K562 (cell line): ENCODE measurements around the gene CENPI. TPM values are rescaled to one million over a fixed set of nuclear protein-coding genes. Genes with fewer than 3 reads are reported as not detected.

ENCODE experiments used
- BRCA1 ChIP-seq, 2 experiments: fragments of 450-650 bp in 1 of 2; sonication (generic) in 1 of 2; formaldehyde crosslinking in 1 of 2; IDR thresholded peaks; 2 replicates each; pipeline versions ENCODE4 v1.5.0 to v1.6.1; 2017 to 2020; ENCODE audit warnings: mild to moderate bottlenecking in 1 of 2, missing genetic modification reagents in 1 of 2
- CHD2 ChIP-seq: IDR thresholded peaks from 2 replicates; pipeline ENCODE4 v1.6.1; 2011; ENCODE audit warnings: low read depth, low read length
- DACH1 ChIP-seq: fragments of 450-650 bp; IDR thresholded peaks from 2 replicates; pipeline ENCODE4 v1.6.1; 2018; ENCODE audit not compliant: partially characterized antibody
- FOXJ2 ChIP-seq: fragments of 200-800 bp; sonication (Bioruptor generic); IDR thresholded peaks from 2 replicates; pipeline ENCODE4 v1.6.1; 2016; ENCODE audit warnings: missing genetic modification characterization, missing compliant biosample characterization
- GATAD2A ChIP-seq: fragments of 450-650 bp; IDR thresholded peaks from 2 replicates; pipeline ENCODE4 v1.6.1; 2017
- HNRNPK ChIP-seq: fragments of 200-400 bp; formaldehyde crosslinking; IDR thresholded peaks from one replicate; pipeline ENCODE4 v1.6.1; 2018; ENCODE audit warnings: mild to moderate bottlenecking, low read depth, low read length; ENCODE audit not compliant: poor library complexity, severe bottlenecking
- MECOM ChIP-seq: fragments of 250-450 bp; sonication (Bioruptor Pico); IDR thresholded peaks from 2 replicates; pipeline ENCODE4 v1.8.0; 2022; ENCODE audit warnings: inconsistent platforms
- MXI1 ChIP-seq: IDR thresholded peaks from 2 replicates; pipeline ENCODE4 v1.6.1; 2011; ENCODE audit warnings: low read depth, mild to moderate bottlenecking, improper control_type of control experiment, low read length
- PHB ChIP-seq: fragments of 250-450 bp; sonication (Bioruptor Pico); IDR thresholded peaks from 2 replicates; pipeline ENCODE4 v1.5.0; 2021
- PML ChIP-seq: IDR thresholded peaks from 2 replicates; pipeline ENCODE4 v1.6.1; 2012; ENCODE audit warnings: low read length, inconsistent platforms
- RCOR1 ChIP-seq, 2 experiments: IDR thresholded peaks; 2 replicates each; pipeline ENCODE4 v1.6.1; 2012; ENCODE audit warnings: low read depth in 2 of 2, low read length in 2 of 2, borderline replicate concordance in 1 of 2, improper control_type of control experiment in 1 of 2
- RNF219 ChIP-seq: fragments of 250-450 bp; sonication (Bioruptor Pico); IDR thresholded peaks from 2 replicates; pipeline ENCODE4 v1.5.0; 2022; ENCODE audit warnings: mild to moderate bottlenecking
- ZBTB40 ChIP-seq, 2 experiments: fragments of 450-650 bp in 1 of 2; sonication (generic) in 1 of 2; formaldehyde crosslinking in 1 of 2; IDR thresholded peaks; 2 replicates each; pipeline versions ENCODE4 v1.7.1 to v1.9.0; 2016 to 2022; ENCODE audit warnings: inconsistent platforms in 1 of 2, mild to moderate bottlenecking in 1 of 2, missing genetic modification reagents in 1 of 2
- ZBTB43 ChIP-seq: sonication (generic); formaldehyde crosslinking; IDR thresholded peaks from 2 replicates; pipeline ENCODE4 v1.8.0; 2023; ENCODE audit warnings: mild to moderate bottlenecking, missing genetic modification reagents
- ZC3H4 ChIP-seq: sonication (generic); formaldehyde crosslinking; IDR thresholded peaks from 2 replicates; pipeline ENCODE4 v1.9.0; 2021; ENCODE audit warnings: missing genetic modification reagents, borderline replicate concordance
- polyA plus RNA-seq, 8 experiments: library from polyadenylated mRNA; depleted of rRNA in 4 of 8; stranded (reverse) in 5 of 8; unstranded in 3 of 8; fragments of >200 nt; fragmentation: Nextera tagmentation in 2 of 8; fragmentation: Illumina TruSeq in 1 of 8; extraction: Ambion mirVana in 2 of 8; extraction: Trizol in 1 of 8; gene quantifications; 2 replicates each; pipeline versions ENCODE4 v1.2.1 to v1.2.3, GENCODE V29; 2011 to 2014; ENCODE audit warnings: inconsistent platforms in 1 of 8, missing spikeins in 1 of 8
- total RNA-seq, 7 experiments: library from RNA; depleted of rRNA in 6 of 7; stranded (reverse); fragments of >200 nt in 6 of 7; fragmentation: Illumina TruSeq in 2 of 7; extraction: Trizol in 2 of 7; gene quantifications; 2 replicates each; pipeline versions ENCODE4 v1.2.1 to v1.2.3, GENCODE V29; 2011 to 2021; ENCODE audit warnings: low replicate concordance in 1 of 7

The CENPI gene
- total and polyA plus RNA-seq, 9 of the 15 experiments (the other 6 are each of a cell fraction or from before 2014, with no cell fraction given) = 6.6 to 23.5 (median 14.9) TPM

GRCh38 chrX:101097546-101098453 is at the start of gene CENPI (continued):
- TF ChIP-seq ZBTB43 (CRISPR knock-in tag) (no peak), RNF219 (CRISPR knock-in tag) (no peak), FOXJ2 (tag) (no peak), MXI1 (no peak), HNRNPK (no peak), CHD2 (no peak), ZC3H4 (no peak), ZBTB40 (IDR thresholded peaks at IDR 0.05) (no peak), ZBTB40 (CRISPR knock-in tag; IDR thresholded peaks at IDR 0.05) (no peak), DACH1 (peak; percentile 29), GATAD2A (no peak), PML (peak; percentile 25; the same call in 1 of the 2 replicates), PHB (CRISPR knock-in tag) (no peak), RCOR1 (IDR thresholded peaks at IDR 0.05; ENCODE audit: borderline replicate concordance in 1 of 2, low read depth in 2 of 2, low read length in 2 of 2) (peak in 1 of 2 experiments; percentile 3; a peak in 1 of 4 replicates), BRCA1 (IDR thresholded peaks at IDR 0.05) (no peak), BRCA1 (CRISPR knock-in tag; IDR thresholded peaks at IDR 0.05) (no peak), MECOM (CRISPR knock-in tag) (no peak)
